Motor neuron (in vitro differentiated cells): ENCODE measurements around the gene ASS1. TPM values are rescaled to one million over a fixed set of nuclear protein-coding genes. Genes with fewer than 3 reads are reported as not detected.
A peak's percentile ranks its signal among the peaks of the same experiment; 100 is the strongest.

ENCODE experiments used
- ATAC-seq, 8 experiments: fragments of 200-7000 bp; cut with Tn5 transposase; replicated peaks in 6 of 8; 2 replicates each; pipeline ENCODE4 v1.8.0; 2021; ENCODE audit warnings: mild to moderate bottlenecking in 8 of 8, moderate library complexity in 8 of 8
- H3K27ac ChIP-seq, 2 donors: fragments of 250-450 bp; sonication (Bioruptor Pico); 2 replicates each; pipeline ENCODE4 v1.9.0; 2021; ENCODE audit warnings: antibody characterized with exemption in 2 of 2, mild to moderate bottlenecking in 2 of 2, moderate library complexity in 1 of 2
- H3K4me1 ChIP-seq, 2 donors: fragments of 250-450 bp; sonication (Bioruptor Pico); replicated peaks in 1 of 2; 2 replicates each; pipeline ENCODE4 v1.6.1; 2021; ENCODE audit warnings: antibody characterized with exemption in 2 of 2, mild to moderate bottlenecking in 2 of 2, moderate library complexity in 1 of 2
- H3K4me3 ChIP-seq, 5 donors: fragments of 250-450 bp; sonication (Bioruptor Pico); 2 replicates each; pipeline ENCODE4 v1.9.0; 2021; ENCODE audit warnings: antibody characterized with exemption in 5 of 5, mild to moderate bottlenecking in 5 of 5, moderate library complexity in 4 of 5
- WGBS, 10 experiments: fragments of 450-650 bp; shearing (Covaris generic); methylation state at CpG; one replicate each; pipeline ENCODE4 v1.0.0; 2022; 5-methylcytosine and 5-hydroxymethylcytosine counted together
- in situ Hi-C, 9 experiments: fragments of 400-800 bp; cut with MboI; loops; one replicate each; pipeline ENCODE4 v1.15.0; 2021; ENCODE audit warnings: low sequenced_read_pairs in 9 of 9, low pct_unique_long_range_greater_than_20kb in 2 of 9; ENCODE audit not compliant: unreplicated experiment in 9 of 9
- total RNA-seq, 8 experiments: library from RNA; unstranded; fragments of 300-600 nt; gene quantifications; 2 replicates each; pipeline versions ENCODE4 v1.2.3 to v1.2.4, GENCODE V29; 2022

Gene ASS1
- total RNA-seq, 8 experiments from 2014 or later, result 12.0 to 412 (median 86.3) TPM

DNA sequence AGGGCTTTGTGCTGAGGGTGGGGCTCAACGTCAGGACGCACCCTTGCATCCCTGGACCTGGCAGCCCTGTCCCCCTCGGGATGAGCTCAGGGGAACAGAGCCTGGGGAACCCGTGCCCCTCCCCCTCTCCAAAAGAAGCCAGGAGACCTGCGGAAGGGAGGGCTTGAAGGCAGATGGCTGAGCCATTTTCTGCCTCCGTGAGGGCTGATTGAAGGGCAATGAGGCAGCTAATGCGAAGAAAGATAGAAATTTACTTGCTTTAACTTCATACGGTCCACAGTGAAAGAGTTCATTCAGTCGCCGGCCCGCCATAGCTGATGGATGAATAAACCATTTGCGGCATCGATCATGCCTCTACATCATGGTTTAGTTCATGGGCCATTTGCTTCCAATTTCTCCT lies 28.8 kb downstream of the ASS1 start:
- Histone ChIP-seq H3K4me3 (no peak overlapping the region), H3K27ac (no peak overlapping the region), H3K4me1 (peaks cover 48 to 52% of the 10 kb centered on the region in 2 donors)
- peak in 5 of 8 experiments; percentile 37 to 73 (median 61) for ATAC-seq
- WGBS, 10 experiments, result 0 to 100% (median 48%) methylated on average over 3 to 6 of the region's 13 CpGs; no CpG with 5 or more reads in 6 of the 10 experiments
- in situ Hi-C loops, result loop anchor here in 4 of 9 experiments (10.0 to 25.0 kb wide), 2 partner anchors 51 to 214 kb away; partner anchors contain the start of gene EXOSC2 (in 4 of the 4)

DNA sequence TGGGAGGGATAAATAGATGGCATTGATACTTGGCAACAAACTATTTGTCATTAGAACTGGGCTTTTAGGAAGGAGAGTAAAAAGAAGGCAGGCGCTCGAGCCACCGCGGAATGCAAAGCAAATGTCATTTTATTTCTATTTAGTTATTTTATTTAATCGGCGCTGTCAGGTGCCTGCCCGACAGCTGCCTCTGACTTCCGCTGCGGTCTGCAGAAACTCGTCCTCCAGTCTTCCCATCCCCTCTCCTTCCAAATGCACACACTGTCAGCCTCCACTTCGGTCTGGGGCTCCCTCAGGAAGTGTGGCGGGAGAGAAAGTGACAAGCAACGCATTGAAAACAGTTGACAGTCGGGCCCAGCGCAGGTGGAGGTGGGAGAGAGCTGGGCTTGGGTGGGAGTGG lies 29.3 kb downstream of the ASS1 start:
- 0 to 80% (median 4%) methylated on average over 1 to 11 of the region's 15 CpGs; no CpG with 5 or more reads in 4 of the 10 experiments for WGBS, 10 experiments
- ATAC-seq, result peak in 1 of 8 experiments; percentile 23
- in situ Hi-C loops, result loop anchor here in 4 of 9 experiments (10.0 to 25.0 kb wide), 2 partner anchors 51 to 213 kb away; partner anchors contain the start of gene EXOSC2 (in 4 of the 4)
- no peak overlapping the region for H3K4me3 ChIP-seq
- H3K27ac ChIP-seq, result no peak overlapping the region
- H3K4me1 ChIP-seq, result peaks cover 54 to 58% of the 10 kb centered on the region in 2 donors

DNA sequence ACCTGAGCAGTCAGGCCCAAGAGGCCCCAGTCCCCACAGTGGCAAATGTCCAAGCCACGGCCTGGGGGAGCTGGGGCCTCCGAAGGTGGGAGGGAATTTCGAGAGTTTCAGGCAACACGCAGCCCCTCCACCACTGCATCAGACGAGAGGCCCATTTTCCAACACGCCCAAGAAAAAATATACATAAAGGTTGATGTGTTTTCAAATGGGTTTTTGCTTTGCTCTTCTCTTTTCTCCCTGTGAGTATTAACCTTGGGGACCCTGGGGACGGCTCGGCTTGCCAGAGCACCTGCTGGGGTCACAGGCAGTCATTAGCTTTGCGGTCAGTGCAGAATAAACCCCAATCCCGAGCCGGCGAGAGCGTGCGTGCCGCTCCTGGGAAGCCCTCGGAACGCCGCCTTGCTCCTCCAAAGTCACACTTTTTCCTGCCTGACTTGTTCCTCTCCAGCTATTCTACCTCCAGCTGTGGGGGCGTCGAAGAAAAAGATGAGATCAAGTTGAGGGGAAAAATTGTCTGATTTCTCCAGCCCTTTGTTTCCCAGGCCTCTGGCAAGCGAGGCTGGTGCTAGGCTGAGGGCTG lies 31.5 kb downstream of the ASS1 start:
- no peak overlapping the region for H3K27ac ChIP-seq
- WGBS, 10 experiments, result 71 to 100% (median 90%) methylated on average over 1 to 14 of the region's 21 CpGs; no CpG with 5 or more reads in 3 of the 10 experiments
- in situ Hi-C loops, result loop anchor here in 2 of 9 experiments (10.0 to 25.0 kb wide), 2 partner anchors 49 to 211 kb away; partner anchors contain the start of gene EXOSC2 (in 1 of the 2)
- H3K4me3 ChIP-seq, result no peak overlapping the region
- ATAC-seq, result no peak
- peaks cover 52 to 65% of the 10 kb centered on the region in 2 donors for H3K4me1 ChIP-seq

DNA sequence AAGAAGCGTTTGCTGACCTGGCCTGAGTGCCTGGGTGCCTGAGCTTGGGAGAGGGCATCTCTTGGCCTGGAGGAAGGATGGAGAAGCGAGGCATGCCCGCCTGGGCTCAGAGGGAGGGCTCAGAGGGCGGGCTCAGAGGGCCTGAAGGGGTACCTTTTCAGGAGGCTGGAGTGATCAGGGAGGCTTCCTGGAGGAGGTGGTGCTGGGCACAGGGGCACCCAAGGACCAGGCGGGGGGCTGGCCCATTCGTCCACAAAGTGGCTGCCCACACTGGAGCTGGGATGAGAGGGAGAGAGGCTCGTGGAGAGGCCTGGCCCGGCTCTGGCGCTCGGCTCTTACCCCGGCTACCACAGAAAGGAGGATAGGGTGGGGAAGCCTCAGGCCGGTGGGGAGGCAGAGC lies 32.8 kb downstream of the ASS1 start:
- Histone ChIP-seq H3K4me3 (no peak overlapping the region), H3K4me1 (peaks cover 39 to 53% of the 10 kb centered on the region in 2 donors), H3K27ac (no peak overlapping the region)
- in situ Hi-C loops, result loop anchor here in 2 of 9 experiments (10.0 to 25.0 kb wide), 2 partner anchors 47 to 210 kb away; partner anchors contain the start of gene EXOSC2 (in 1 of the 2)
- ATAC-seq, result no peak
- 20 to 100% (median 100%) methylated on average over 1 to 4 of the region's 12 CpGs; no CpG with 5 or more reads in 5 of the 10 experiments for WGBS, 10 experiments

DNA sequence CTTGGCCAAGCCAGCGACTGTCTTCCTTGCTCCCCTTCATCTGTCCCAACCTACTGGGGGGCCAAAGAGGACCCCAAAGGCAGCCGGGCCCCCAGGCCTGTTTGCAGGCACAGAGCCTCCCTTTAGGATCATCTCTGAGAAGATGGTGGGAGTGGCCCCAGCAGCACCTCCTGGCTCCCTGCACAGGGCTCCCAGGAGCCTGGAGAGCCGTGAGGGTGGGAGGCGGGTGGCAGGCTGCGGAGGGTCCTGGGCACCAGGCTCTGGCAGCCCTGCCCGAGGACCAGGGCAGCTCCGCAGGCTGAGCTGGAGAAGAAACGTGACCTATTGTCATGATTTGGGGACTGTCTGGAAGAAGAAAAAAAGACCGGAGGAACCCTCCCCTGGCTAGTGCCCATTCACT lies 33.4 kb downstream of the ASS1 start:
- no peak for ATAC-seq
- H3K4me3 ChIP-seq, result no peak overlapping the region
- WGBS, 10 experiments, result 0 to 100% (median 70%) methylated on average over 1 to 4 of the region's 9 CpGs; no CpG with 5 or more reads in 6 of the 10 experiments
- no peak overlapping the region for H3K27ac ChIP-seq
- in situ Hi-C loops, result loop anchor here in 2 of 9 experiments (10.0 to 25.0 kb wide), 2 partner anchors 47 to 209 kb away; partner anchors contain the start of gene EXOSC2 (in 1 of the 2)
- H3K4me1 ChIP-seq, result peaks cover 39 to 53% of the 10 kb centered on the region in 2 donors

DNA sequence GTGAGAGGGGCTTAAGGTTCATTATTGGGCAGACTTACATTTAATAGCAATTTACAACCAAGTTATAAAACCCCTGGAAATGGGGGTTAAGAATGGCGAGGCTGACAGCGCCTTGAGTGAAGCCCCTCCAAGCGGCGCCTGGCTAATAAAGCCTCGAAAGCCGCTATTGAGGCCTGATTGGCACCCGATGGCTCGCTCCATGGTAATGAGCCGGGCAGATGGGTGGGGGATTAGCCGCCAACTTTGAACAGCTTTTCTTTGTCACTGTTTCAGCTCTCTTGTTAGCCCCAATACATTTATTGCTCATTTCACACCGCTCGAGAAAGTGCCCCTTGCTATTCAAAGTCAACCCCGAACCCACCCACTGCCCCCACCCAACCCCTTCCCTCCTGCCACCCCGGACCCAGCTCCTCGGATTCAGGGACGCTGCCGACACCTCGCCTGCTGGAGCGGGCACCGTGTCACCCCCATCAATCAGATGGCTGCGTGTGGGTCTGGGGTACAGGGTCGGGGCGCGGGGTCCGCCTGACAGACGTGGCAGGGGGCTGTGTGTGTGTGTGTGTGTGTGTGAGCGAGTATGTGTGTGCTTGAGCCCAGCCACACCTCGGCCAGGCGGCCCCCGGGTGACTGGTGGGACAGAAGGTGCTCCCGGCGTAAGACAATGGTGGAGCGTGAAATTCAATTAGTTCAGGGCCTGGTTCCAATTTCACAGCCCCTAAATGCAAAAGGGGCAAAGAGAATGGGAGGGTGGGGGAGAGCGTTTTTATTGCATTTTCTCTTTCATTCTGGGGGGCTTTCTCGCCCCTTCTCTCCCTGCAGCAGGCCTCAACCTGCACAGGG lies 34.2 kb downstream of the ASS1 start:
- no peak overlapping the region for H3K27ac ChIP-seq
- in situ Hi-C loops, result loop anchor here in 2 of 9 experiments (10.0 to 25.0 kb wide), 2 partner anchors 46 to 208 kb away; partner anchors contain the start of gene EXOSC2 (in 1 of the 2)
- 0 to 100% methylated on average over 1 to 2 of the region's 35 CpGs; no CpG with 5 or more reads in 8 of the 10 experiments for WGBS, 10 experiments
- peaks cover 41 to 56% of the 10 kb centered on the region in 2 donors for H3K4me1 ChIP-seq
- peak in 3 of 8 experiments; percentile 4 to 20 (median 12) for ATAC-seq
- H3K4me3 ChIP-seq, result no peak overlapping the region

DNA sequence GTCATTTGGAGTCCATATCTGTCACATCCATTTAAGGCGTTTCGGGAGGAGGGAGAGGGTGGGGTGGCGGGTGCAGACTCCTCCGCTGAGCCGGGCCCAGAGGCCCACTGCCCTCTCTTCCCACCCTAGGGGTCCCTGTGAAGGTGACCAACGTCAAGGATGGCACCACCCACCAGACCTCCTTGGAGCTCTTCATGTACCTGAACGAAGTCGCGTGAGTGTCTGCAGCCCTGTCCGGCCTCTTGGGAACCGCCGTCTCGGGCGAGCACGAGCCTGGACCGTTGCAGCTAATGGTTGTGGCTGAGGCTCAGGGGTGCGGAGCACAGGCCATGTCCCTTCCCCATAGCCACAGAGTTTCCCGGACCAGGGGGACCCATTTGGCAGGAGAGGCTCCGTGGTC lies 34.8 kb downstream of the ASS1 start:
- Histone ChIP-seq H3K4me3 (no peak overlapping the region), H3K27ac (no peak overlapping the region), H3K4me1 (peaks cover 41 to 56% of the 10 kb centered on the region in 2 donors)
- ATAC-seq, result no peak
- WGBS, 10 experiments, result 63 to 100% (median 97%) methylated on average over 1 to 11 of the region's 19 CpGs; no CpG with 5 or more reads in 5 of the 10 experiments
- in situ Hi-C loops, result loop anchor here in 2 of 9 experiments (10.0 to 25.0 kb wide), 2 partner anchors 45 to 208 kb away; partner anchors contain the start of gene EXOSC2 (in 1 of the 2)

DNA sequence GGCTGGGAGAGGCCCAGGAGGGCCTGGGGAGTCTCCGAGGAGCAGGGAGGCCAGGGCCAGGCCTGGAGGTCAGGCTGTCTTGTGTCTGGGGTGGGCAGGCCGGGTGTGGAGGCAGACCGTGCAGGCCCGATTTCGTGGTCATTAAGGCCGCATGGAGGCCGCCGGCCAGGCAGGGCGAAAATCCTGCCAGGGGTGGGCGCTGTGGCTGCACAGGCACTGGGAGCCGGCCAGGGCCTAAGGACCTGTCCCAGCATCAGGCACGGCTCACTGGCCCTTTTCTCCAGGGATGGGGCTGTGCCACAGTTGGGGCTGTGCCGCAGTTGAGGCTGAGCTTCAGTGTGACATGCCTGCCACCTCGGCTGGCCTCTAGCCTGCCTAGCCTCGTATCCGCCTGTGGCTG lies 35.9 kb downstream of the ASS1 start:
- Histone ChIP-seq H3K27ac (no peak overlapping the region), H3K4me3 (no peak overlapping the region), H3K4me1 (peaks cover 41 to 54% of the 10 kb centered on the region in 2 donors)
- in situ Hi-C loops, result loop anchor here in 1 of 9 experiments (25.0 kb wide), 1 partner anchor 207 kb away; the partner anchor contains the start of gene EXOSC2
- peak in 1 of 8 experiments; percentile 36 for ATAC-seq
- 91% methylated on average over 4 of the region's 16 CpGs; no CpG with 5 or more reads in 9 of the 10 experiments for WGBS, 10 experiments

DNA sequence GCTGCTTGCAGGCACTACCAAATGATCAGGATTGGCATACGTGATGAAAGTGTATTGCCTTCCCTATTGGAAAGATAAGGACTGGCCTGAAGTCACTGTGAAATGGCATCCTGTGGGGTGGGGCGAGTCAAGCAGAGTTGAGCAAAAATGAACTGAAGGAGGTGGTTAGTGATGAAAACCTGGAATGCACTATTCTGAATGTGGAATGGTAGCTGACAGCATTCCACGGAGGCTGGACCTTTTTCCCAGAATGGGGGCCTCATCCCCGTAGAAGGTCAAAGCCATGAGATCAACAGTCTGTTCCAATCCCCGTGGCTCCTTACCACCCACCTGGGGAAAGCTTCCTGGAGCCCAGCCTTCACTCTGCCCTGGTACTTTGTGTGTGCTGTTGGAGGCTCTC lies 37.7 kb downstream of the ASS1 start:
- in situ Hi-C loops, result loop anchor here in 1 of 9 experiments (25.0 kb wide), 1 partner anchor 205 kb away; the partner anchor contains the start of gene EXOSC2
- 48 to 100% (median 80%) methylated on average over 1 to 3 of the region's 5 CpGs; no CpG with 5 or more reads in 4 of the 10 experiments for WGBS, 10 experiments
- Histone ChIP-seq H3K4me1 (peaks cover 35 to 43% of the 10 kb centered on the region in 2 donors), H3K27ac (no peak overlapping the region), H3K4me3 (no peak overlapping the region)
- no peak for ATAC-seq

DNA sequence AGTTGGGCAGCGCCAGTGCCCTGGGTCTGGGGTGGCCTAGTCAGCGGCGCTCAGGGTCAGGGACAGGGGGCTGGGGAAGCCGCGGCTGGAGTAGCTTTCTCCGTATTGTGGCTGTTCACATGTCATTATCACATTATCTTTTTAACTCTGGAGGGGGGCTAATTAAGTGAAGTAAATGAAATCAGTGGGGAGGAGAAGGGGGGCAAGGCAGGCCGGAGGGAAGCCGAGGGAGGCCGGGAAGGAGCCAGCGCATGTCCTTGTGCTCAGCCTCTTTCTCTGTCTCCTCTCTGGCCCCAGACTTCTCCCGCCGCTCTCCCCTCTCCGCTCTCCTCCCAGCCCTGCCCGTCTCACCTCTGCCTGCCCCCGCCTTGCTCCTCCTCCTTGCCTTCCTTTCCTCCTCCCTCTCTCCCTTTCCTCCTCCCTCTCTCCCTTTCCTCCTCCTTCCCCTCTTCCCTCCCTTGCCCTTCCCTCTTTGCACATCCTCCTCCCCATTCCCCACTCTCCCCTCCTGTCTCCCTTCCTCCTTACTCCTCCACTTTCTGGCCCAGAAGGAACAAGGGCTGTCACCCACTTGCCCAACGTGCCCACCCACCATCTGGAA lies 38.7 kb downstream of the ASS1 start:
- 0% methylated on average over 1 of the region's 16 CpGs; no CpG with 5 or more reads in 9 of the 10 experiments for WGBS, 10 experiments
- ATAC-seq, result peak in 5 of 8 experiments; percentile 83 to 89 (median 86)
- Histone ChIP-seq H3K4me1 (peaks cover 30 to 38% of the 10 kb centered on the region in 2 donors), H3K27ac (peak overlapping the region in 1 of 2 donors; percentile 3), H3K4me3 (no peak overlapping the region)
- in situ Hi-C loops, result loop anchor here in 1 of 9 experiments (25.0 kb wide), 1 partner anchor 204 kb away; the partner anchor contains the start of gene EXOSC2

DNA sequence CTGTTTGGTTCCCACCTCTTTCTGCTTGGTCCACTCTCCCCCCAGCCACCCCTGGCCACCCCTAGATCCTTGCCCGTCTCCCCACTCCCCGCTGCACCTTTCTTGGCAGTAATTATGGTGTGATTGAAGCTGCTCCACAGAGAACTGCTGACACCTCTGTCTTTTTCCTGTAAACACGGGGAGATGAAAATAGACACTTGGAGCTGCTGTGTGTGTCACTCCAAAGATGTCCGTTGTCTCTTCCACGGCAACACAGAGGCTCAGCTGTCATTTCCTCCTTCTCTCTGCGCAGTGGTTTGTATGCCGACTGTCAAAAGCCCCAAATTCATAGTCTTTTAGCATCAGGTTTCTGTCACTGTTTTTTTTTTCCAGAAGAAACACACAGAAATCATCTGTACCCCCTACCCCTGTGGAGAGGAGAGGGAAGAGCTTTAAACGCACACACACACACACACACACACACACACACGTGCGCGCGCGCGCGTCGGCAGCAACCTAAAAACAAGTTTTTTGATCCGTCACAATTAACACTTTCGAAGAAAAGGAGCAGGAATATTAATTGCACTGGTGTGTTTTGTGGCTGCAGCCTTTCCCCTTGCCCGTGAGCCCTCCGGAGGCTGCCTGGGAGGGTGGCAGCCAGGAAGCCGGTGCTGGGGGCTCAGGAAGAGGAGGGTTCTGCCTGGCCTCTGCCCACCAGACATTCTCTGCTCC lies 39.8 kb downstream of the ASS1 start:
- Histone ChIP-seq H3K27ac (no peak overlapping the region), H3K4me3 (no peak overlapping the region), H3K4me1 (peaks cover 22 to 27% of the 10 kb centered on the region in 2 donors)
- in situ Hi-C loops, result loop anchor here in 1 of 9 experiments (25.0 kb wide), 1 partner anchor 203 kb away; the partner anchor contains the start of gene EXOSC2
- 70 to 100% (median 87%) methylated on average over 1 to 10 of the region's 21 CpGs; no CpG with 5 or more reads in 3 of the 10 experiments for WGBS, 10 experiments
- ATAC-seq, result peak in 2 of 8 experiments; percentile 4
